ENCODE measurements around the gene USP2.

The USP2 gene, protein sequence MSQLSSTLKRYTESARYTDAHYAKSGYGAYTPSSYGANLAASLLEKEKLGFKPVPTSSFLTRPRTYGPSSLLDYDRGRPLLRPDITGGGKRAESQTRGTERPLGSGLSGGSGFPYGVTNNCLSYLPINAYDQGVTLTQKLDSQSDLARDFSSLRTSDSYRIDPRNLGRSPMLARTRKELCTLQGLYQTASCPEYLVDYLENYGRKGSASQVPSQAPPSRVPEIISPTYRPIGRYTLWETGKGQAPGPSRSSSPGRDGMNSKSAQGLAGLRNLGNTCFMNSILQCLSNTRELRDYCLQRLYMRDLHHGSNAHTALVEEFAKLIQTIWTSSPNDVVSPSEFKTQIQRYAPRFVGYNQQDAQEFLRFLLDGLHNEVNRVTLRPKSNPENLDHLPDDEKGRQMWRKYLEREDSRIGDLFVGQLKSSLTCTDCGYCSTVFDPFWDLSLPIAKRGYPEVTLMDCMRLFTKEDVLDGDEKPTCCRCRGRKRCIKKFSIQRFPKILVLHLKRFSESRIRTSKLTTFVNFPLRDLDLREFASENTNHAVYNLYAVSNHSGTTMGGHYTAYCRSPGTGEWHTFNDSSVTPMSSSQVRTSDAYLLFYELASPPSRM

DNA sequence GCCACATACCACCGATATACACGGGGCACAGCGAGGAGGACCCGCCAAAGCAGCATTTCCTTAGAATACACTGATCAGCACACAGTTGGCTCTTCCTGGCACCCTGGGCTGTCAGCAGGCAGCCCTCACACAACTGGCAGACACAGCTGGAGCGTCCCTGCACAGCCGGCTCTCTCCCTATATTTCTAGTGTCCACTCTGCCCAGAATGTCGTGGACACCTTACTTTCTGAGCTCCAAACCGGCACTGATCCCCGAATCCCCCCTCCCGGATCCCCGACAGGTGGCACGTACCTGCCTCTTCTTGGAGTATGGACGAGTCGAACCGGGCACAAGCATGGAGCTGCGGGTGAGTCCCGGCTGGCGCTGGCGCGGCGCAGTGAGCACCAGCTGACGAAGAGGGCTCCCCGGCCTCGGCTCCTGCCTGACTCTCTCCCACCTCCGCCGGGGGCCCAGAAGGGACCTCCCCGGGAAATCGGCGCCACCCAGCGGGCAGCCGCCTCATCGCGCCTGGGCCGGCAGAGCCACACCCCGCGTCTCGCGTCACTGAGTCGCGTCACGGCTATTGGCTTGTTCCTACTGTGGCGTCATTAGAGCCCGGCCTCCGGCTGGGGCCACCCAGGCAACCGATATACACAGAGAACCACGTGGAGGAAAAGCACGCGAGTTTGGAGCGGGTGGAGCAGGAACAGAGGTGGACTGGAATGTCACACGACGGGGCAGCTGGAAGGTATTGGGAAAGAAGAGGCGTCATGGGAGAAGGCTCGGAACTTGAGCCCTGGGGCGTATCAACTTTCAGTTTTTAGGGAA, at the start of gene USP2:
TSS of gene USP2 (minus strand) at position 510 of the 808 bp plus-strand sequence. CDS start 8,210 bp downstream, outside the sequence.
- DNase-seq, result peak; percentile 65 to 97

DNA sequence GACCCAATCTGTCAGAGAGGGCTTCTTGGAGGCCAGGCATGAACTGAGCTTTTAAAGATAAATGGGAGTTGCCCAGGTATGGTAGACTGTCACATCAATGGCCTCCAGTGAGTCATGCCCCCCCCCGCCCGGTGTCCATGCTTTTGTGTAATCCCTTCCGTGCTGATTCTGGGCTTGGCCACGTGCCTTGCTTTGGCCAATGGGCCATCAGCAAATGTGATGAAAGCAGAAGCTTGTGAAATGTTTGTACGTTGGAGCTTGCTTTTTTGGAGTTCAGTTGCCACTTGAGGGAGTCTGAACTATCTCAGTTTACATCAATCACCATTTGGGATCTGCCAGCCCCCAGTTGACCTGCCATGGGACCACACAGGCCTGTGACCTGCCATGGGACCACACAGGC, 45.8 kb upstream of the USP2 start:
- no peak for DNase-seq

DNA sequence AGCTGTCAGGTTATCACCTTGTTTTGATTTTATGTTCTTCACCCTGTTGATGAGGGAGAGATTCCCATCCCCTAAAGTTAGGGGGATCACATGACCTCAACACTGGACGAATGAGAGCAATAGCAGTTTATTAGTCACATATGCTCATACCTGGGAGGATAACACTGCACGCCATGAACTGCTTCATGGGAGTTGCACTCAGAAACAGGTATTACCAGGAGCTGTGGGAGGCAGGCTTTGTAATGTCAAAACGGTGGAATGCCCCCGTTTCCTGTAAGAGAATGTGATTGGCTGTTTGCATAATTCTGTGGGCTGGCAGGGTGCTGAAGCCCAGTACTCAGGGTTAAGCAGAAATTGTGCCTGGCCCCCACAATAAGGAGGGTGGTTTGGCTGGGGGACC, 44.7 kb upstream of the USP2 start:
- no peak for DNase-seq

DNA sequence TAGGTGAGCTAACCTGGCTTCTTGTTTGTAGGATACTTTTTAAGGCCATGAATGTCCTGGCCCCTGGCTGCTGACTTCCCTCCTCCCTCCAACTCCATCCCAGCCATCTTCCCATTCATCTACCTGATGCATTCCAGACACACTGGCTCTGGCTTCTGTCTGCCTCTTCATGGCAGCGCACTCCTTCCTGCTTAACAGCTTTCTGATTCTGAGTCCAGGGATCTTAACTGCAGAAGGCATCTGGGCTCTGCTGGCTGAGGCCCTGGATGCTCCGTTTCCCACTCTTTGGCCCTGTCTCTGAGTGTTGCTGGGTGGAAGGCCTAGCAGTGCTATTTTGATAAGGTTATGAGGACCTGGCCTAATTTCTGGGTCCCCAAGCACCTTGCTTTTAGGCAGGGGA, 43.3 kb upstream of the USP2 start:
- no peak for DNase-seq

DNA sequence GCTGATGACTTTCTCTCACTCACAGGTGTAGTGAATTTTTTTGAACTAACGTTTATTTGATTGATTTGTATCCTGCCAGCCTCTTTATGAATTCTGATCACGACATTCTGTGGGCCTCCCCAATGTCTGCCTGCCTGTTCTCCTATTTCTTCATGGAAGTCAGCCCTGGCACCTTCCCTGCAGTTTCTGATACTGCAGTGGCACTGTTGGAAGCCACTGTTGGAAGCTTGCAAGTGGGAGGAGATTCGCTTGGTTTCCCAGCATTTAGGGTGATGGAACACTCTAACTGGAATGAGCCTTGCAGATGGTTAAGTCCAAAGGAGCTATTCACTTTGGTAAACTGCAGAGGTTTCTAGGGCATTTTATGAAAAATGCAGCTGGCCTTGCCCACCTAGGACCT, 42.8 kb upstream of the USP2 start:
- no peak for DNase-seq

DNA sequence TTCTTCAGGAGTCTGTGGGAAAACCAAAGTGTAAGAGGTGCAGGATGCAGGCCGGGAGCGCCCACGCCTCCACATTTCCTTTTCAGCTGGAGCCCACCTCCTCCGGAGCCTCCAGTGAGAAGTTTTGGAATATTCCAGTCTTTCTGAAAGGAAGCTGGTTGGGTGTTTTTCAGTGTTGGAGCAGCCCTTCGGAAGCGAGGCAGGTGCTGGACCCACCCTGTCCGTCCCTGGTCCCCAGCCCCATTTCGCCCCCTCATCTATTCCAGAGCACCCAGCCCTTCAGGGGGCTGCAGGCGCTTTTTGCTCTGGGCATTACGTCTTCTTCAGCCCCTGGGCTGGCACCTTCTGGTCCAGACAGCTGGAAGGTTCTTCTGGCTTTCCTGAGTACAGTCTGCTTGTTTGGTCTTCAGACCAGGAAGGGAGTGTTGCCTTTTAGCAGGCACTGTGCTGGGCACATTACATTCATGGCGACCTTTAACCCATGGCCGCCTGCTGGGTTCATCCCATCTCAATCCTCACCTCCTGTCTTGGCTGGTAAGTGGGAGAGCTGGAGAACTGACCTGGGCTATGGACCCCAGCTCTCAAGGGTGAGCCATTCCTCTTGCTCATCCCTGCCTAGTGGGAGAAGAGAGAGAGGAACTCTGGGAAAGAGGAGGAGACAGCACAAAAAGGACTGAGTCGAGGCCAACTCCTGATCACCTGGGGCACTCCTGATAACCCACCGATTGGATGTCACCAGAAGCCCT, 42.2 kb upstream of the USP2 start:
- no peak for DNase-seq

DNA sequence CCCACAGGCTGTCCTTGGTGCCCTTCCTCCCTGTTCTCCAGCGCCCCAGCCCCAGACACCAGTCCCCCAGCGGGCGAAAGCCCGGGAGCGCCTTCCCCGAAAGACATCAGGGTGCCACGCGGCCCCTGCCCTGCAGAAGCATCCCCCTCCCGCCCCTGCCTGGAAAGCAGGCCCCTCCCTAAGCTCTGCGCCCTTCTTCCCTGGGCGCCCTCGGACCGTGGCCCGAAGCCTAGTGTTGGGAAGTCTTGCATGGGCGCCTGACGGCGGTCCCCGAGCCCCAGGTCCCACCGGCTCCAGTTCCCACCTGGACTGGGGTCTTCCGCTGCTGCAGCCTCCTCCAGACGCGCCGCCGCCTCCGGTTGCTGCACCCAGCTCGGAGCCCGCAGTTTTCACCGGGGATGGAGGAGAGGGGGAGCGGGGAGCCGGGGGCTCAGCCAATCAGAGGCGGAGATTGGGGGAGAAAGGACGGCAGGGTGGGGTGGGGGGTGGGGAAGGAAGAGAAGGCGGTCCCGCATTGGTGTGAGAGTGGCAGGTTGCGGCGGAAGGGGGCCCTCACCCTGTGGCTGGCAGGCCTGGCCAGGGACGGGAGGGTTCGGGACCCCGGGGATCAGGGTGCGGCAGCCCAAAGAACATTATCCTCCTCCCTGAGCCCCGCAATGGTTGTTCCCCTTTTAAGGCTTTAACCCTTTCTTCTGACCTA, 41.5 kb upstream of the USP2 start, which contains the start of gene THY1:
TSS of gene THY1 (minus strand) at position 364 of the 700 bp plus-strand sequence. CDS start 2,267 bp downstream, outside the sequence.
- peak in 1 of 2 experiments; percentile 41 for DNase-seq

DNA sequence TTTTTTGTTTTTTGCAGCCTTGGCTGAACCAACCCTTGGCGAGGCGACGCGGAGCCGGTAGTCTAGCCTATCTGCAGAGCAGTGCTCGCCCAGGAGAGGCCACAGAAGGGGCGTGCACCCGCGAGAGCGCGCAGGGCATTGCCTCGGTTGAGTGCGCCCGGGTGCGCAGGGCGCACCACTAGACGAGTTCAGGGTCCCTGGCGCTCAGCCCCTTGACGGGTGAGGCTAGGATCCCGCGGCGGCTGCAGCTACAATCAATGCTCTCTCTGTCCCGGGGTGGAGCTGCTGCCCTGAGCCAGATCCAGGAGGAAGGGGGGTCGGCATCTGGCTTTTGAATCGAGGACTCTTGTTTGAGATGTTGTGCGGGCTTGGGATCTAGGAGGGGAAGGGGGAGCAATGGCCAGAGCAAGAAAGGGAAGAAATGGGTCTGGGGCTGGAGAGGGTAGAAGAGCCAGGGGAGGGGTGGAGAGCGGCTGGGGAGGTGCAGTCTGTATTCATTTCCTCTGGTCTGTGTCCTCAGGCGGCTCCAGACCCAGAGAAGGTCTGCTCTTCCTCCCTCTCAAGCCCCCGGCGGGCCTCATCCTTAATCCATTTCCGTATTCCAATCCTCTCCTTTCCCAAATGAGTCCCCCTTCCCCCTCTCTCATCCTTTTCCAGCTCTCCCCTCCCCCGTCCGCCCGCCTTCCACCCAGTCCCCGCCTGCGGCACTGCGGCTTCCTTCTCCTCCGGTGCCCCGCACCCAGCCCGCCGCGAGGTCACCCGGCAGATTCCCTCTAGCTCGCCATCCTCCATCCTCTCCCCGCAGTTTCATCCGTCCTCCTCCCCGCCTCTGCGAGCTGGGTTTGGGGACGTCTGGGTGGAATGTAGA, 40.7 kb upstream of the USP2 start:
- no peak for DNase-seq

DNA sequence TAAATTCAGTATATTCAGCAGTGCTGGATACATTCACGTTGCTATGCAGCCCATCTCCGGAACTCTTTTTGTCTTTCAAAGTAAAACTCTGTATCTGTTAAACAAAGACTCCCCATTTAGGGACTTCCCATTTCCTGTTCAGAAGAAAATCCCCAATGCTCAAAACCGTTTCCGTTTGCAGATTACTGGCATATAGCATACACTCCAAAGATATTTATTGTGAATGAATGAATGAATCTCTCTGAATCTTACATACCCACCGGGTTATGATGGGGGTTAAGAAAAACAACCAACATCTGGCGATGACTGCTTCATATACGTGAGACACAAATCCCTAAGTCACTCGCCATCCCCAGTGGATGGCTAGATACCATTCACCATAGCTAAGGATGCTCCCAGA, 39.9 kb upstream of the USP2 start:
- DNase-seq, result no peak

DNA sequence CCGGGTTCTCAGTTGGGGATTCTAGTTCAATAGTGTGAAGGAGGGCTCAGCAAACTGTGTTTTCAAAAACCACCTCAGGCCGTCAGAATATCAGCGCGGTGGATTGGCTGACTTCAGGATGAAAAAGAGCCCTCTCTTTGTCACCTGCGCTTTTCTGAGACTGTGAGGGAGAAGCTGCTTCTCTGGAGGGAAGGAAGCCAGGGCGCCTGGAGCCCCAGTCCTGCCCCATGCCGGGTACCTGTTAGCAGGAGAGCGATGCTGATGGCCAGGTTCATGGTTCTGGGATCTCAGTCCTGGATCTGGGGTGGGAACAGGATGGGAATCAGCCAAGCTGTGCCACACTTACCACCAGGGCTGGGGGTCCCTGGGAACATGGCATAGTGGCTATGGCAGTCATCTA, 39.1 kb upstream of the USP2 start:
- no peak for DNase-seq

DNA sequence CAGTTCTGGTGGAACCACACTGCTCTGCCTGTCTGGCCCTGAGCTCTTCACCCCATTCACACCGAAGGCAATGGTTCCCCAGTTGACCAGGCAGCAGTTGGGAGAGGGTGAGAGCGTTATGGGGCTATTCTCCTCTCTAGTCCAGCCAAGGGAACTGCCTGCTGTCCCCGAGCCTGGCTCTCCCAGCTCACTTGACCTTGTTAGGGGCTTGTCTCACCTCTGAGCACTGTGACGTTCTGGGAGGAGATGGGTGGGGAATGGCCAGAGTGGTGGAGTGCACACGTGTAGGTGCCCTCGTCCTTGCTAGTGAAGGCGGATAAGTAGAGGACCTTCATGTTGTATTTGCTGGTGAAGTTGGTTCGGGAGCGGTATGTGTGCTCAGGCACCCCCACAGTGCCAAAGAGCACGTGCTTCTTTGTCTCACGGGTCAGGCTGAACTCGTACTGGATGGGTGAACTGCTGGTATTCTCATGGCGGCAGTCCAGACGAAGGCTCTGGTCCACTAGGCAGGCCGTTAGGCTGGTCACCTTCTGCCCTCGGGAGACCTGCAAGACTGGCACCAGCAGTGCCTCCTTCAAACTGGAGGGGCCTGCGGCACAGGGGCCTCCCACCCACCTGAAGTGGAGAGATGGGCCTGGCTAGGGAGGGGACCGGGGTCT, 38.5 kb upstream of the USP2 start:
- DNase-seq, result no peak

DNA sequence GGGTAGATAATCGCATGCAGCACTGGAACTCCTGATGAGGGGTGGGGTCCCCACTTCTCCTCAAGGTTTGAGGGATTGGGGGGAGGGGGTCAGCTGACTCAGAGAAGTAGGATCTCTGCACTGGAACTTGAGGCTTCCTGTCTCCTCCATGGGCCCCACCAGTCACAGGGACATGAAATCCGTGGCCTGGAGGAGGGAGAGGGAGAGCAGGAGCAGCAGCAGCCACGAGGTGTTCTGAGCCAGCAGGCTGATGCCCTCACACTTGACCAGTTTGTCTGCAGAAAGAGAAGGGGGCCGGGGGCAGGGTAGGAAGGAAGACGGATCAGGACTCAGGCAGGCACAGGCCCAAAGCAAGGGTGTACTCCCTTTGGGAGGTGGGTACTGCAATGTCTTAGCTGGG, 37.8 kb upstream of the USP2 start:
- DNase-seq, result no peak

DNA sequence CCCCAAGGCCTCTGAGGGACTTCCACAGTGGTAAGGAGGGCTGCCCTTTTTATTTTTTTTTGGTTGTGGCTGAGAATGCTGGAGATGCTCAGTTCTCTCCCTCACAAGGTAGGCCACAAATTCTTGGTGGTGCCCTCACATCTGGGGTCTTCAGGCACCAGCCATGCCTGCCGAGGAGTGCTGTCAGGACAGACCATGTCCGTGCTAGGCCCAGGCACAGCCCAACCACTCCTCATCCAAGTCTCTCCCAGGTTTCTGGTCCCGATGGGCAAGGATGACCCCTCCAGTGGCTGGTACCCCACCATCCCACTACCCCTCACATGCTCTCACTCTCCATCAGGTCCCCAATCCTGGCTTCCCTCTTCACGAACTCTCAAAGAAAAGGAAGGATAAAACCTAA, 37.3 kb upstream of the USP2 start:
- DNase-seq, result no peak

DNA sequence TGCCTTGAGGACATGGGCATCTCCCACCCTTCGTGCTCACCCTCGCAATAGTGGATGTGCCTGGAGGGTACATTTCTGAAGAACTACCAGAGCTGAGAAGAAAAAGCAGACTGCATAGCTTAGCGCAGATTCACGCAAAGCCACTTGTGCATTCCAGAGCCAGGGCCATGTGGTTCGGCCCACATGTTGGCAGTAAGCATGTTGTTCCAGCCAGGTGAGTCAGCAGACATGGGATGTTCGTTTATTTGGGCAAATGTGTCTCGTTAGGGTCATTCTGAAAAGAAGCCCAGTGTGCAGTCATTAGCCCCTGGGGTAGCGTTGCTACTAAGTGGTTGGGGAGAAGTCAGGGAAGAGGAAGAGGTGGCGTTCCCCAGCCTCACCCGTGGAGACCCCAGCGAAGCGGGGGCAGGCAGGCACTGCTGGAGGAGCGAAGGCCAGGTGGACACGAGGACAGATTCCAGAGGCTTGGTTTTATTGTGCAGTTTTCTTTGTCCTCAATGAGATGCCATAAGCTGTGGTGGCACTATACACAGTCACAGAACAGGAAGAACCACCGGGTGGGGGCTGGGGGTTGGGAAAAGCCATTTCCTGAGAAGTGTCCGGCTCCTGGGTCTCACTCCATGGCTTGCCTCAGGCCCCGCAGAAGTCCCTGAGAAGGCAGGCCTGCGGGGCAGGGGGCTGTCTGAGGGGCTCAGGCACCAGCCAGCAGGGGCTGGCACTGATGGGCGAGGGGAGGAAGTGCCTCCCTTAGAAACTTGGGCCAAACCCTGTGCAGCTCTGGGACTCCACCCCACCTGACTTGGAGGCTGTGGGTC, 36.4 kb upstream of the USP2 start:
- no peak for DNase-seq

DNA sequence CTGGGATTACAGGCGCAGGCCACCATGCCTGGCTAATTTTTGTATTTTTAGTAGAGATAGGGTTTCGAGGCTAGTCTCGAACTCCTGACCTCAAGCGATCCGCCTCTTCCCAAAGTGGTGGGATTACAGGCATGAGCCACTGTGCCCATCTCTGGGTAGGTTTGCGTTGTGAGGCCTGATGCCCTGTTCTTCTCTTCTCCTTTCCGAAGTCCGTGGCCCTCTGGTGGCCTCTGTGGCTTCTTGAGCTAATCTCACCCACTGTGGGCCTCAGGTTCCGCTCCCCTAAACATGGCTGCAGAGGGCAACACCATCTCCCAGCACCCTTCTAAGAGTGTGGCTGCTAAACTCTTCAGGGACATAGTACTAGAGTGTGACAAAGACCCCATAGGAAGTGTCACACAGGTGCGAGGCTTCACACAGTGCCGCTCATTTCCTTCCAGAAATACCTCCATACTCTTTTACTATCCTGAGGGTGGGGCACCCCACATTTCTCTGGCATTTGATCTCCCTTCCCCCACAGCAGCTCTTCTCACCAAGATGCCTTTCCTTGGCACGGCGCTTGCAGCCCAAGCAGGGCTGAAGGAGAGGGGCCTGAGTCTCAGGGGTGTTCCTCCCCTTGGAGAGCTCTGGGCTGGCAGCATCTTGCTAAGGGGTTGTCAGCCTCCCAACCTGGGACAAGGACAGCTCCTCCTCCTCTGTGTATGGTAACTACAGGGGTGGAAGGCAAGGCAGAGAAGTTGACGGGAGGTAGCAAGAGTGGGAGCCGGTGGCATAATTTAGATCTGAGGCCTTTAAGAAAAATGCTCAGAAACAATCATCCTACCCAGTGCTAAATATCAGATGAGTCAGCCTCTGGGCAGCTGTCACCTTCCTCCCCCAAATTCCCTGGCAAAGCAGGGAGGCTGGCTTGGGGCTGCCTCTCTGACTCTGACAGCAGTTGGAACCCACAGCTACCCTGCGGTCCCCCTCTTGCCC, 35.4 kb upstream of the USP2 start:
- no peak for DNase-seq

DNA sequence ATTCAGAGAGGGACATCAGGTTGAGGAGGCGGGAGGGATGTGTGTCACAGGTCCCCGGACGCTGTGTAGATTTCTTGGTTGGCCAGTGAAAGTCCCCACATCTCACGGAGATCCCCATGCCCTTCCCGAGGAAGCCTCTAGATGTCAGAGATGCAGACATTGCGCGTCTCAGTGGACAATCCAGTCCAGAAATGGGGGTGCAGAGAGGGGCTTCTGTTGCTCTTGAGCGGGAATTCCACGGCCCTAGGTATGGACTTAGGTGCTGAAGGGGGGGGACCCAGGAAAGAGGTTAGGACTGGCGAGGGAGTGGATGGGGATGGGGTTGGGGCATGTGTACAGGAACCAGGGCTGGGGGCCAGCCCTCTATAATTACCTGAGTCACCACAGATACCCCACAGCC, 34.5 kb upstream of the USP2 start:
- no peak for DNase-seq

DNA sequence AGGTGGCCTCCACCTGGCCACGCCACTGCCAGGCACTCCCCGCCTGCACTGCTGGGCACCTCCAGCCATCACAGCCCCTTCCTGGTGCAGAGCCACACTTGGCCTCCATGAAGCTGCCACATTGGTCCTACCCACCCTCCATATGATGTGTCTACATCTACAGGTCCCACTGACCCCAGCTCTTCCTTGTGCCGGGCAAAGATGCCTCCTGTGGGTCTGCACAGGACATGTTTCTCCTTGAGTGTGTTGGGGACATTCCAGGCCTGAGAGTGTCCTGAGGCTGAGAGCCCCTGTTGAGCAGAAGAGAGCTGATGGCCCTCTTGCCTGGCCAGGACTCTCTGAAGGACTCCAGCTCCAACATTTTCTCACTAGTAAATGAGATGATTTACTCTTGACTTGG, 34.0 kb upstream of the USP2 start:
- DNase-seq, result no peak

DNA sequence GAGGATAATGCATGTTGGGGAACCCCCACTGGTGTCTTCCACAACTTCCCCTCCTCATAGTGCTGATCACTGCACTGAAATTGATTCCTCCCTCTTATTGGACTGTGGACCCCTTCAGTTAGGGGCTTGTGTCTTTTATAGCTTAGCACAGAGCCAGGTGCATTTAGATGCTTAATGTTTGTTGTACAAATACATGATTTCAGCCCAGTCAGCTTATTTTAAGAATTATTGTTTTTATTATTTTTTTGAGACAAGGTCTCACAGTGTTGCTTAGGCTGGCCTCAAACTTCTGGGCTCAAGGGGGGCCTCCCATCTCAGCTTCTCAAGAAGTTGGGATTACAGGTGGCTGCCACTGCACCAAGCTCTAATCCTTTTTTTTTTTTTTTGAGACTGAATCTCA, 33.2 kb upstream of the USP2 start:
- DNase-seq, result no peak

DNA sequence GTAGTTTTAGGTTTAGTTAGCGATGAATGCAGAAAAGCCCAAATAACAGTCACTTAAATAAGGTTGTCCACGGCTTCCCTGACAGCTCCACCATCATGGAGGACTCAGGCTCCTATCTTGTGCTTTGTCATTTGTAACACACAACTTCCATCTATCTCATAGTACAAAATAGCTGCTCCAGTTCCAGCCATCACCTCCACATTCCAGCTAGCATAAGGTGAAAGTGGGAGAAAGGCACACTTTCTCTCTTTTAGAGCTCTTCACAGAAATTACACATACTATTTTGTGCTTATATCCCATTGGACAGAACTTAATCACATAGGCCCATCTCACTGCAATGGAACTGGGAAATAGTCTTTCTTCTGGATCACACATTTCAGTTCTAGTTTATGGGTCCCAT, 32.8 kb upstream of the USP2 start:
- no peak for DNase-seq

Measured in cerebellar nuclear complex (tissue), 1 donor.